HG03469 (cell line): ENCODE data around the gene FOXF1.

ENCODE experiments used
- ATAC-seq: cut with Tn5 transposase; IDR thresholded peaks from one replicate; pipeline ENCODE4 v1.9.1; 2021; ENCODE audit warnings: mild to moderate bottlenecking, moderate library complexity, moderate number of reproducible peaks; ENCODE audit not compliant: unreplicated experiment

FOXF1 gene

DNA sequence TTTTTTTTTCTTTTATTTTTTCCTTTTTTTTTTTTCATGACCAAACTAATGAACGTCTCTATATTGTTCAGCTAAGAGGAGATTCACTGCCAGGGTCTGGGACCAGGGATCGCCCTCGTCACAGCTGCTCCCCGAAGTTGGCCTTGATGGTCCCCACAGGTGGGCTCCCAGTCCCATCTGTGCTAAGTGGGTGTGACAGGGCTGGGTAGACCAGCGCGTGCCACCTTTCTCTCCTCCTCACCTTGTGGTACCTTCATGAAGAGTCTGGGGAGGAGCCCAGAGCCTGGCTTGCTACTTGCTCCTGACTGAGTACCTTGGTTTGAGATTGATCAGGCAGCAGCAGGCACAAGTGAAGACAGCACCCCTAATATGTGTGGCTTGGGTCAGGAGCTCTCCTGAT is 6.5 kb upstream of the FOXF1 start:
- no peak for ATAC-seq

DNA sequence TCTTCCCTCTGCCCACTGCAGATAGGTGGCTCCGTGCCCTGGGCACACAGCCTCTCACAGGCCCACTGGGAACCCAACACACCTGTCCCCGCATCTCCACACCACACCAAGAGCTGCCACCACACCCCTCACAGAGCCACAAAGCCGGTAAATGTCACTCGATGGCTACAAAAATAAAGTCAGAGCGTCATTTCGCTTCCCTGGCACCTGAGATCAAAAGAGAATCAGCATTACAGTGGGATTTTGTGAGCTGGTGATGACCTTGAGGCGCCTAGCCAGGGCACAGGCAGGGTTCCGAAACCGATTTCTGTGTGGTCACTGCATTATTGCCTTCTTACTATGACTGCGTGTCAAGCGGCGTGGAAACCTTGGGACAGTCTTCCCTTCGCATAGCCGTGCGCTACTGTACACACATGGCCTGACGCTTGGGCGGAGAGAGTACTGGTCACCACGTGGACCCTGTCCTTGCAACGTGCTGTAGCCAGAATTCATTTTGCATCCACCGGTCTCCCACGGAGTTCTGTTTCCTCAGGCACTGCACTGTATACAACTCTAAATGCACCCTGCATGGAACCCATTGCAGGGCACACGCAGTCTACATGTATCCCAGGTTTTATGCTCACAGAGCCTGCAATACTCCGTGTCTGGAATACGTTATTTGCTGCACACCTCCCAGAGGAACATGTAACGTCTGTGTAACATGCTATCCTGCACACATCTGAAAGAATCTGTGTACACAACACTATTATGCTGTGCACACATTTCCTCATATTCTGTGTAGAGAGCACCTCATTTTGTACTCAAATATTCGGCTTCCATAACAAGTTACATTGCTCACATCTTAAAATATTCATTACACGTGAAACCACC is 5.8 kb upstream of the FOXF1 start:
- ATAC-seq: no peak

- no peak for ATAC-seq
Observed at GRCh38 chr16:86505185-86505898, 5.0 kb upstream of the FOXF1 start.

DNA sequence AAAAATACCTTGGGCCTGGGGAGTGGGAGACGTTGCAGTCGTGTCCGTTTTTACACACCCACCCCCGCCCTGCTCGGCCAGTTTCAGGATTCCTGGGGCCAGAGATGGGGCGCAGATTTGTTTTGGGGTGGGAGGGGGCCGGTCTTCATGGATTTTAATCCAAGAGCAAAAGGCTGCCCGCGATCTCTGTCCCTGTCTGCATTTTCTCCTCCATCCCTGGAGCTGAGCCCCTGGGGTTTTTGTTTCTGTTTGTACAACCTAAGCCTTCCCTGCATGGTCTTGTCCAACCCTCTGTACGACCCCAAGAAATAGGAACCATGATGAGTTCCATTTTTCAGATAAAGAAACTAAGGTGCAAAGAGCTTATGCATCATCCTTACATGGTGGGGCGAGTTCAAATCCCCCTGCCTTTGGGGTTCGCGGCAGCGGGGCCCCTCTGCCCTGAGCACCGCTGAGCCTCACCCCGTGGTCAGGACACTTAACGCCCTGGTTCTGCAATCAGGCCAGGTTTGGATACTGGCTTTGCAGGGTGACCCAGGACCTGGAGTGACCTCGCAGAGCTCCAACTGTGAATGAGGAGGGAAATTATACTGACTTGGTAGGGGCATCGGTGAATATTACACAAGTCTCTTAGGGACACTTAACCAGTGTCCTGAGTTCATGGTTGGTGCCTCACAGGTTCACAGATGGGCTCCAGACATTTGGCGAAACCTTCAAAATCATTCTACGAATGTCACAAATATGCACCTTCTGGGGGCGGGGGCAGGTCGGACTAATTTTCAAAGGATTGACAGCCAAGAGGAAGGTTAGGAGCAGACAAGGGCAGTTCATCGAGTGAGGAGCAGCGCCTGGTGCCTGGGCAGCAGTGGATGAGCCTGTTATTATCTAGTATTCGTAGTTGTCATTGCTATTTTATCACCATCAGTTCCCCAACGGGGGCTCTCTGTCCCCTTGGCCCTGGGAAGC is 4.1 kb upstream of the FOXF1 start:
- ATAC-seq: no peak

- ATAC-seq: no peak
Observed at GRCh38 chr16:86507173-86508027, 2.9 kb upstream of the FOXF1 start.

DNA sequence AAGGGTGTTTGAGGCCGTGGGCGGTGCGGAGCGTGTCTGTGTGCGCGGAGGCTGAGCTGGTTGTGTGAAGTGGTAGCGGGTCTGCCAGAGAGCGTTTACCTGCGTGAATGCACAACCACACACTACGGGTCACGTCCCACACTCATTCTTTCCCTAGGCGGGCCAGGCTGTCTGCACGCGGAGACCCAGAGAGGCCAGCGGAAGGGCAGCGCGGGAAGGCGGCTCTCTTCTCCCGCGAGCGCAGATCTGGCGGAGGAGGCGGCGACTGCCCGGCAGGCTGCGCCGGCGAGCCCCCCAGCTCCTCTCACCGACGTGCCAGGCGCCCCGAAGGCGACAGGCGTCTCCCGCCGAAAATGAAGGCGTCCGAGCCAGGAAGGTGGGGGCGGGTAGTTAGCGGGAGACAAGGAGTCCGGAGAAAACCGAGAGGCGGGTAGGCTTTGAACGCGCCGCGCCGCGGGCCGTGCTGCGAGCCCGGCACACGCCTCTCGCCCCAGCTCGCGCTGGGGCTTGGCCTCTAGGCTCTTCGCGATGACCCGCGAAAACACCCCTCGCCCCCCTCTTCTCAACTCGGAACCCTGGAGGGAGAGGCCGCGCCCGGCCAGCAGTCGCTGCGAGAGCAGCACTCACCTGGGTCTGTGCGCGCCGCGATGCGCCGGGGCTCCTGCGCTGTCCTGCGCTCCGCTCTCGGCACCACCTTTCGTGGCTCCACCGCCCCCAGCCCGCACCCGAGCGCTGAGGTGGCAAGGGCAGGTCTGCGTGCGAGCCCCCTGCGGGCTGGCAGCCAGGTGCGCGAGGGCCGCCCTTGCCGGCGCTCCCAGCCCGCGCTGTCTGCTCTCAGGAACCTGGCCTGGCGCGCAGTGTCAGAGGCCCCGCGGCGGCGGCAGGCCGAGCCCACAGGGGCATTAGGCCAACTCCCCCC is 2.0 kb upstream of the FOXF1 start:
- no peak for ATAC-seq

- ATAC-seq: no peak
Observed at GRCh38 chr16:86508947-86509758, 1.2 kb upstream of the FOXF1 start.

- ATAC-seq: no peak
Observed at GRCh38 chr16:86509759-86510464, 415 bp upstream of the FOXF1 start.

DNA sequence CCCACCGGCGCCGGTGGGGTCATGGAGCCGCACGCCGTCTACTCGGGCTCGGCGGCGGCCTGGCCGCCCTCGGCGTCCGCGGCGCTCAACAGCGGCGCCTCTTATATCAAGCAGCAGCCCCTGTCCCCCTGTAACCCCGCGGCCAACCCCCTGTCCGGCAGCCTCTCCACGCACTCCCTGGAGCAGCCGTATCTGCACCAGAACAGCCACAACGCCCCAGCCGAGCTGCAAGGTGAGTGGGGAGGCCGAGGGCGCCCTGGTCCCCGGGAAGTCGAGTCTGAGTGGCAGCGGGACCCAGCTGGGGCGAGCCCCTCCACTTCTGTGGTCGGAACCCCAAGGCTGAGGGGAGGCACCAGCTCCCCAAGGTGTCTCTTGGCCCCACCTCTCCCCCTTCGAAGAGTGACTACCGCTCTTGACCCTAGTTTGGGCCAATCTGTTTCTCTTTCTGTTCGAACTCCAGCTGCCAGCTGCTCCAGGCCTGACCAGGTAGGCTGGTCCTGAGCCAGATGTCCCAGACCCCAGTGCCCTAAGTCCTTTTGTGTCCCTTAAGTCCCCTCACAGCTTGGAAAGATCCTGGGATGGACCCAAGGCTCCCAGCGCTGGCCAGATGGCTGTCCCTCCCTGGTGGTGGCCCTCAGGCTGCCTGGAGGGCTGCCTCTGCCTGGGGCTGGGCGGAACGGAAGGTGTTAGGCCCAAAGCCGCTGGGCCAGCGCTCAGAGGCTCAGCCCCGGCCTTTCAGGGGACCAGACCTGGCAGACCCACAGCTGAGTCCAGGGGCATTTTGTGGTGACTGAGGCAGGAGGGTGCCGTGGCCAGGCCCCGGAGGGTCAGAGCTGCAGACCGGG is 1.2 kb downstream of the FOXF1 start:
- no peak for ATAC-seq

DNA sequence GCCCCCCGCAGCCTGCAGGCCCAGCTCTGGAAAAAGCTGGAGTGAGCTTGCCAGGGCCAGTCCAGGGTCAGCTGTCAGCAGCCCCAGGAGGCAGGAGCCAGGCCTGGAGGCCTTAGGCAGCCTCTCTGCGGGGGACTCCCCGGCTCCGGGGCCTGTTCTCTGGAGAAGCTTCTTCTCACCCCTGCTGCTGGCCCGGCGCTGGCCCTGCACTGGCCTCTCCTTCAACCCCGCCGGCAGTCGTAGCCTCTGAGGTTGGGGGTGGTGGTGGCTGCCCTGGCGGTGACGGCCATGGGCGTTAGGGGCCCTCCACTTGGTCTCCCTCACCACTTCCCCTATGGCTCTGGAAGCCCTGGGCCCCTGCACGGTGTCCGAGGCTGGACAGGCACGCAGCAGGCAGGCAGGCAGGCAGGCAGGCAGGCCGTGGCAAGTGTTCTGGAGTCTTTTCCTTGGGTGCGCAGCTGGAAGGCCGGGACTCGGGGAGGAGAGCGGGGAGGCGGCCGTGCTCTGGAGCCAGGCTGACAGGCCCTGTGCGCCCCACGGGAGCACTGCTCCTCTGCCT is 2.1 kb downstream of the FOXF1 start:
- ATAC-seq: no peak

- ATAC-seq: no peak
Observed at GRCh38 chr16:86512860-86513470, 2.6 kb downstream of the FOXF1 start.

DNA sequence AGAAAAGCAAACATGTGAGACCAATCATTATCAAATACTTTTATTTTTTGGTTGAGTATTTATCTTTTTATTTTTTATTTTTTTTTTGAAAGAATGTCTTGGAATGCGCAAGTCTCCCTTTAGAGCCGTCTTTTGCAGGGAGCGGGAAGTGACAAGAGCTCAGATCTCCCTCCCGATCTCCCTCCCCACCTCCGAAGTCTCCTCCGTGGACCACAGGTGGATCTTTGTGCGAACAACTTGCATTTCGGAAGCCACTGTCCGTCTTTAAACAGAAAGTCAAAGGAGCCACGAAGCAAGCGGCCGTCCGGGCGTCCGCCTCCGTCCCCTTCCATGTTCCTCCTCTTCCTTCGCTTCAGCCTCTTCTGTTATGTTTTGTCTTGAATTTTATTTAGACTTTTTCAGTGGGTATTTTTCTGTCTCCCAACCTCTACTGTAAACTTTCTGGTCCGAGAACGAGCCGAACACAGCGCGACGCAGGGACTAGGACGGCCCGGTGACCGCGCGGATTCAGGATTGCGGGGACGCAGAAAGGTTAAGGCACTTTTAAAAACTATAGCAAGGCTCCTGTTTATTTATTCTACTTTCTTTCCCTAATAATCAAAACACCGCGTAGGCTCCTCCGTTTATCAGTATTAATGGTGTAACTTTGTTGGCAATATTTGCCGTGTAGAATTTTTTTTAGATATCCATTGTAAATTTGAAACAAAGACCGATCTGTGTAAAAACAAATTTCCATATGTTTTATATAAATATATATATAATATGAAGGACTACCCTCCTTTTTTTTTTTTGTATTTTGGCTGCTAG is 3.3 kb downstream of the FOXF1 start:
- ATAC-seq: no peak

DNA sequence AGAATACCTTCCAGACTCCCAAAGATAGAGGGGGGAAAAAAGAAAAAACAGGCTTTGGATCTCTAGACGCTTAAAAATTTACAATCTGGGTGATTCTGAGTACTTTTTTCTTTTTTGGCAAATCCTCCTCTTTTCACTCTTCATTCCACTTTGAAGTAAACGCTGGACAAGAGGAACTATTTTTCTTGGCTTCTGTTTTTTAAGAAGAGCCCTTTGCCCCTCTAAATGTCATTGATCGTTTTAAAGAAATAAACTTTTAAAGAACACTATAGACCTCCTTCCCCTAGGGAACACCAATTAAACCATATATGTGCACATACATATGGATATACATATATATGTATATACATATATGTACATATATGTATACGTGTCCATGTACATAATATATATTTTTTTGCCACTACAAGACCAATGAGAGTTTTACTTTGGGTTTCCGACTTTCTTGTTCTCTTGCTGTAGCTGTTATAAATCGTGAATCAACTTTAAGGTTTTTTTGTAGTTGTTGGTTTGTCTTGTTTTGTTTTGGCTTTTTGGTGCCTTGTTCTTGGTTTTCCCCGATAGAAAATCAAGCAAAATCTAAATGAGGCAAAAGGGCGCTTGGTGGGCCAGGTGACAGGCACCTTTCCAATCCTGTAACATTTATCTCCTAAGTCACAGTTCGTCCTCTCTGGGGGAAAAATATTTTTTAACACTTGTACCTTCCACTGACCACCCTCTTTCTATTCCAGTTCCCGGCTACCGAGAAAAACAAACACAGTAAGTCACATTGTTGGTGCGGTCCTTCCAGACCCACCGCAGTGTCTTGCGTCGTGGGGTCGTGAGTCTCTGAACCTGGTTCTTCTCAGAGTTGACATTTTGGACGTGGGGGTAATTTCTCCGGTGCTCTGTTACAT is 4.4 kb downstream of the FOXF1 start:
- ATAC-seq: no peak

- no peak for ATAC-seq
Observed at GRCh38 chr16:86515413-86515776, 5.1 kb downstream of the FOXF1 start.
